Heart left ventricle (tissue), 13 donors: Measurements from ENCODE around the gene LBHD1.

Experiments used
- CTCF ChIP-seq, 12 donors: fragments of 200-600 bp; sonication (generic) in 4 of 12; IDR thresholded peaks; one replicate each; pipeline versions ENCODE4 v1.5.0 to v1.8.0; 2018 to 2022; ENCODE audit warnings: antibody characterized with exemption in 12 of 12, mild to moderate bottlenecking in 5 of 12
- POLR2A ChIP-seq, 2 donors: fragments of 450-650 bp; IDR thresholded peaks; one replicate each; pipeline ENCODE4 v1.6.1; 2017; ENCODE audit warnings: antibody characterized with exemption in 2 of 2, mild to moderate bottlenecking in 2 of 2, moderate library complexity in 2 of 2
- donor health status: ischemic (EF 13 %, LVEDD 7.1; RV severe dilation, severe dysfunction).
- donor health status: DM: no; HTN: yes; CAD: no.
- donor health status: DM: no; HTN: no; CAD: no.
- donor health status: ischemic (EF 25% LVEDD 6.9; RV normal size, moderate dysfunction).
- donor health status: ischemic (EF 25% LVEDD 5.7; RV mildly dilated, moderate dysfunction).
- donor health status: ischemic (EF 35%, LVEDD 5.7; RV mildly dilated, moderate dysfunction).
- donor health status: nonischemic (EF 11% LVEDD 7.7; RV severe dilation, severe dysfunction).
- donor health status: DM: yes; HTN: yes; CAD: no.
- donor health status: PGD.
- donor health status: ischemic (EF 29% LVEDD 5.4; RV normal size, mild dysfunction).
- donor health status: nonischemic (EF 23%, LVEDD 6.1; RV moderate dilation, normal function).

DNA sequence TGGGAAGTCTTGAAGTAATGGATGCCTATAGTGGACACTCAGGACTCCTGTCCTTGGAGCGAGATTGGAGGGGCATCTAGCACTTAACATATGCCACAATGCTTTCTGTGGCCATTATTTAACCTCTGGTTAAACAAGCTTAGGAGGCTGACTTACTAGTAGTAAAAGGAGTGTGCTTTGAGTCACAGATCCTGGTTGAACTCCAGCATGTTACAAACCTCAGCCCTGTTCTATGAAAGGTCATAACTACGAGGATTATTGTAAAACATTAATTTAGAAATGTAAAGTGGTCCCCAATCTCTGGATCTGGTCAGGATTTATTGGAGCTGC, 1.1 kb upstream of the LBHD1 start:
- TF ChIP-seq POLR2A (IDR thresholded peaks at IDR 0.05) (no peak), CTCF (IDR thresholded peaks at IDR 0.05) (no peak)
